Measurements from ENCODE around the gene GOLPH3.

DNA sequence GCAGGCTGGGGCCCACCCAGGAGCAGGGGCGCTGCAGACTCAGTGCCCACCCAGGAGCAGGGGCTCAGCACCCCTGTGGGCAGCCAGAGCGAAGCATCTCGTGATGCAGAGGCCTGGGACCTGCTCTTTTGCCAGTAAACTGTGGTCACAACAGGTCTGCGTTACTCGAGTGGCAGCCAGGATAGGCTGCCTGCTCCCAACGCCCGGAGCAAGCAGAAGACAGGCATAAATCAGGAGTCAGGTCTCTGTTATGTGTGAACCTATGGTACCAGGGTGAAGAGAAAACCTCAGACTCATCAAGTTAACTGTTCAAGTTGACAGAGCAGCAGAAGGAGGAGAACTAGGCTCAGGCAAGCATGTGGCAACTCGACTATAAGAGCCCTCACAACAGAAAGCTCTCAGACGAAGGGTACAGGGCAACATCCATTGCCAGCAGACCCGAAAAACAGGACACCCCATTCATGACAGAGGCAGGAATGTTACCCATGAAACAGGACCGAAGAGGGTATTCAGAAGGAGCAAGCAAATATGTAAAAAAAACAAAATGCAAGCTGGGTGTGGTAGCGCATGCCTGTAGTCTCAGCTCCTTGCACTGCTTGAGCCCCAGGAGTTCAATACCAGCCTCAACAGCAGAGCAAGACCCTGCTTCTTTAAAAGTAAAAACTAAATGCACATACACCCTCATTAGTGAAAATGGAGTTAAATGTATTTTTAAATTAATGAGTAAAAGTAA lies 71.7 kb downstream of the GOLPH3 start:
- TF ChIP-seq, protein P1, sequence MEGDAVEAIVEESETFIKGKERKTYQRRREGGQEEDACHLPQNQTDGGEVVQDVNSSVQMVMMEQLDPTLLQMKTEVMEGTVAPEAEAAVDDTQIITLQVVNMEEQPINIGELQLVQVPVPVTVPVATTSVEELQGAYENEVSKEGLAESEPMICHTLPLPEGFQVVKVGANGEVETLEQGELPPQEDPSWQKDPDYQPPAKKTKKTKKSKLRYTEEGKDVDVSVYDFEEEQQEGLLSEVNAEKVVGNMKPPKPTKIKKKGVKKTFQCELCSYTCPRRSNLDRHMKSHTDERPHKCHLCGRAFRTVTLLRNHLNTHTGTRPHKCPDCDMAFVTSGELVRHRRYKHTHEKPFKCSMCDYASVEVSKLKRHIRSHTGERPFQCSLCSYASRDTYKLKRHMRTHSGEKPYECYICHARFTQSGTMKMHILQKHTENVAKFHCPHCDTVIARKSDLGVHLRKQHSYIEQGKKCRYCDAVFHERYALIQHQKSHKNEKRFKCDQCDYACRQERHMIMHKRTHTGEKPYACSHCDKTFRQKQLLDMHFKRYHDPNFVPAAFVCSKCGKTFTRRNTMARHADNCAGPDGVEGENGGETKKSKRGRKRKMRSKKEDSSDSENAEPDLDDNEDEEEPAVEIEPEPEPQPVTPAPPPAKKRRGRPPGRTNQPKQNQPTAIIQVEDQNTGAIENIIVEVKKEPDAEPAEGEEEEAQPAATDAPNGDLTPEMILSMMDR (conservative IDR thresholded peaks at IDR 0.05 in 1 of 2, IDR thresholded peaks at IDR 0.05 in 1 of 2; ENCODE audit: extremely low read depth in 1 of 2, insufficient read depth in 1 of 2, low read depth in 1 of 2, low read length in 2 of 2) = no peak
- no peak for TF ChIP-seq EZH2 (IDR thresholded peaks at IDR 0.05; ENCODE audit: borderline replicate concordance, low read length)

Data from mammary epithelial cell (primary cell).